H1 (cell line): ENCODE results near the gene PDE1A.

ENCODE experiments used
- CEBPB ChIP-seq: IDR thresholded peaks from 2 replicates; pipeline ENCODE4 v1.6.1; 2012; ENCODE audit warnings: low read depth, low read length
- CHD2 ChIP-seq: IDR thresholded peaks from 2 replicates; pipeline ENCODE4 v1.6.1; 2012; ENCODE audit warnings: low read length, improper control_type of control experiment
- JUND ChIP-seq: IDR thresholded peaks from 2 replicates; pipeline ENCODE4 v1.6.1; 2011; ENCODE audit warnings: mild to moderate bottlenecking, improper control_type of control experiment, low read length
- POLR2A ChIP-seq, 2 experiments: IDR thresholded peaks; 1 replicate in 1 of 2; 2 replicates in 1 of 2; pipeline ENCODE4 v1.6.1; 2011; ENCODE audit warnings: low read depth in 2 of 2, low read length in 2 of 2, mild to moderate bottlenecking in 2 of 2; ENCODE audit errors: control extremely low read depth in 1 of 2
- SIRT6 ChIP-seq: IDR thresholded peaks from one replicate; pipeline ENCODE4 v1.7.1; 2012; ENCODE audit warnings: low read length, inconsistent platforms
- TF ChIP-seq, protein P1 (sequence below), 3 experiments: IDR thresholded peaks; 1 replicate in 2 of 3; 2 replicates in 1 of 3; pipeline versions ENCODE4 v1.5.1 to v1.6.1; 2011; ENCODE audit warnings: low read length in 3 of 3, mild to moderate bottlenecking in 3 of 3, inconsistent platforms in 2 of 3, low read depth in 1 of 3, moderate library complexity in 1 of 3; ENCODE audit not compliant: insufficient read depth in 1 of 3; ENCODE audit errors: control extremely low read depth in 1 of 3
- TF ChIP-seq, protein P2 (sequence below): IDR thresholded peaks from 2 replicates; pipeline ENCODE4 v1.6.1; 2012; ENCODE audit warnings: low read length, inconsistent platforms

DNA sequence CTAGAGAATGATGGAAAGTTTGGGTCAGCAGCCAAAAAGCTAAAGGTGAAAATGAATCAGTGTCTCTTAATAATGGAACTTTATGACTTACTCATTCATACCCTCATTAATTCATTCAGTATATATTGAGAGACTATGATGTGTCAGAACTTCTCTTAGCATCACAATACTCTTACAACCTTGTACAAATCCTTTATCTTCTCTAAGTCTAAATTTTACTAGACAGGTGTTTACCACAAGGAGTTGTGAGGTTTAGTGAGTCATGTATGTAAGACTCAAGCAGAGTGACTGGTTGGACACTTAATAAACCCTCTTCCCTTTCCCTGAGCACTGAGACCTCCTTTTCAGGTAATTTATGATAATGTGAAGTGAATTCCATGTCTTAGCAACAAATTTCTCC, 311.6 kb downstream of the PDE1A start:
- TF ChIP-seq SIRT6: no peak
- no peak for TF ChIP-seq POLR2A (IDR thresholded peaks at IDR 0.05; ENCODE audit: control extremely low read depth in 1 of 2, low read depth in 2 of 2, low read length in 2 of 2)
- no peak for TF ChIP-seq CEBPB
- TF ChIP-seq, protein P1, sequence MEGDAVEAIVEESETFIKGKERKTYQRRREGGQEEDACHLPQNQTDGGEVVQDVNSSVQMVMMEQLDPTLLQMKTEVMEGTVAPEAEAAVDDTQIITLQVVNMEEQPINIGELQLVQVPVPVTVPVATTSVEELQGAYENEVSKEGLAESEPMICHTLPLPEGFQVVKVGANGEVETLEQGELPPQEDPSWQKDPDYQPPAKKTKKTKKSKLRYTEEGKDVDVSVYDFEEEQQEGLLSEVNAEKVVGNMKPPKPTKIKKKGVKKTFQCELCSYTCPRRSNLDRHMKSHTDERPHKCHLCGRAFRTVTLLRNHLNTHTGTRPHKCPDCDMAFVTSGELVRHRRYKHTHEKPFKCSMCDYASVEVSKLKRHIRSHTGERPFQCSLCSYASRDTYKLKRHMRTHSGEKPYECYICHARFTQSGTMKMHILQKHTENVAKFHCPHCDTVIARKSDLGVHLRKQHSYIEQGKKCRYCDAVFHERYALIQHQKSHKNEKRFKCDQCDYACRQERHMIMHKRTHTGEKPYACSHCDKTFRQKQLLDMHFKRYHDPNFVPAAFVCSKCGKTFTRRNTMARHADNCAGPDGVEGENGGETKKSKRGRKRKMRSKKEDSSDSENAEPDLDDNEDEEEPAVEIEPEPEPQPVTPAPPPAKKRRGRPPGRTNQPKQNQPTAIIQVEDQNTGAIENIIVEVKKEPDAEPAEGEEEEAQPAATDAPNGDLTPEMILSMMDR (IDR thresholded peaks at IDR 0.05; ENCODE audit: control extremely low read depth in 1 of 3, insufficient read depth in 1 of 3, low read depth in 1 of 3, low read length in 3 of 3): no peak
- TF ChIP-seq JUND: no peak
- TF ChIP-seq CHD2: no peak
- TF ChIP-seq, protein P2, sequence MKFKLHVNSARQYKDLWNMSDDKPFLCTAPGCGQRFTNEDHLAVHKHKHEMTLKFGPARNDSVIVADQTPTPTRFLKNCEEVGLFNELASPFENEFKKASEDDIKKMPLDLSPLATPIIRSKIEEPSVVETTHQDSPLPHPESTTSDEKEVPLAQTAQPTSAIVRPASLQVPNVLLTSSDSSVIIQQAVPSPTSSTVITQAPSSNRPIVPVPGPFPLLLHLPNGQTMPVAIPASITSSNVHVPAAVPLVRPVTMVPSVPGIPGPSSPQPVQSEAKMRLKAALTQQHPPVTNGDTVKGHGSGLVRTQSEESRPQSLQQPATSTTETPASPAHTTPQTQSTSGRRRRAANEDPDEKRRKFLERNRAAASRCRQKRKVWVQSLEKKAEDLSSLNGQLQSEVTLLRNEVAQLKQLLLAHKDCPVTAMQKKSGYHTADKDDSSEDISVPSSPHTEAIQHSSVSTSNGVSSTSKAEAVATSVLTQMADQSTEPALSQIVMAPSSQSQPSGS: no peak
